ENCODE results near the gene KCNC3. TPM values are rescaled to one million over a fixed set of nuclear protein-coding genes. Genes with fewer than 3 reads are reported as not detected.

Gene KCNC3
- total RNA-seq, 2 experiments from 2014 or later = 9.1 to 9.7 TPM

- H3K4me3 Mint-ChIP-seq = no peak overlapping the region
- H3K27me3 Mint-ChIP-seq = peaks cover 32% of the 10 kb centered on the region
- H3K36me3 Mint-ChIP-seq (ENCODE audit: low read depth) = peaks cover 5% of the 10 kb centered on the region
- H3K4me1 Mint-ChIP-seq = peaks cover 16% of the 10 kb centered on the region
- DNase-seq (no peak), ATAC-seq (no peak)
- ChIA-PET POLR2A (no interaction called here), CTCF (interaction anchor here (0.9 kb wide), 1 partner anchor 11 kb away, joined by 3 read pairs; the partner anchor contains the start of gene KCNC3)
- H3K9me3 Mint-ChIP-seq (ENCODE audit: low read depth) = no peaks in the 10 kb centered on the region
- no peak overlapping the region for H3K27ac Mint-ChIP-seq
- intact Hi-C loops (cut with DNase I, micrococcal nuclease) = no loop called here
Measured at GRCh38 chr19:50318438-50318837, 10.7 kb downstream of the KCNC3 start.

- no peak for ATAC-seq
- H3K9me3 Mint-ChIP-seq (ENCODE audit: low read depth) = no peaks in the 10 kb centered on the region
- peaks cover 41% of the 10 kb centered on the region for H3K27me3 Mint-ChIP-seq
- H3K4me1 Mint-ChIP-seq = peaks cover 16% of the 10 kb centered on the region
- H3K4me3 Mint-ChIP-seq = no peak overlapping the region
- intact Hi-C loops (cut with DNase I, micrococcal nuclease) = no loop called here
- H3K36me3 Mint-ChIP-seq (ENCODE audit: low read depth) = no peaks in the 10 kb centered on the region
- ChIA-PET CTCF (interaction anchor here (0.6 kb wide), 1 partner anchor 481 kb away, joined by 3 read pairs; no protein-coding TSS in a partner anchor), POLR2A (interaction anchor here (0.6 kb wide), 1 partner anchor 110 kb away, joined by 3 read pairs; no protein-coding TSS in a partner anchor)
- no peak for DNase-seq
- no peak overlapping the region for H3K27ac Mint-ChIP-seq
Measured at GRCh38 chr19:50317115-50317514, 12.1 kb downstream of the KCNC3 start.

- Mint-ChIP-seq H3K9me3 (ENCODE audit: low read depth) (no peaks in the 10 kb centered on the region), H3K27me3 (peaks cover 43% of the 10 kb centered on the region), H3K4me3 (peak overlapping the region; percentile 19), H3K4me1 (peaks cover 16% of the 10 kb centered on the region), H3K36me3 (ENCODE audit: low read depth) (no peaks in the 10 kb centered on the region), H3K27ac (no peak overlapping the region)
- ChIA-PET POLR2A (interaction anchor here (1.1 kb wide), 1 partner anchor 13 kb away, joined by 3 read pairs; the partner anchor contains the start of gene KCNC3), CTCF (interaction anchor here (0.6 kb wide), 1 partner anchor 145 kb away, joined by 3 read pairs; no protein-coding TSS in a partner anchor)
- ATAC-seq (peak; percentile 80), DNase-seq (peak; percentile 69)
- intact Hi-C loops (cut with DNase I, micrococcal nuclease) = no loop called here
Measured at GRCh38 chr19:50315773-50316448, 13.3 kb downstream of the KCNC3 start.

- CTCF ChIA-PET = no interaction called here
- no peak for ATAC-seq
- Mint-ChIP-seq H3K27me3 (peaks cover 51% of the 10 kb centered on the region), H3K27ac (no peak overlapping the region), H3K9me3 (ENCODE audit: low read depth) (no peaks in the 10 kb centered on the region), H3K4me3 (no peak overlapping the region), H3K4me1 (peaks cover 16% of the 10 kb centered on the region), H3K36me3 (ENCODE audit: low read depth) (no peaks in the 10 kb centered on the region)
- intact Hi-C loops (cut with DNase I, micrococcal nuclease) = no loop called here
- DNase-seq = peak; percentile 8
- POLR2A ChIA-PET = interaction anchor here (1.1 kb wide), 1 partner anchor 14 kb away, joined by 3 read pairs; the partner anchor contains the start of gene KCNC3
Measured at GRCh38 chr19:50314724-50315708, 14.2 kb downstream of the KCNC3 start.

- Mint-ChIP-seq H3K36me3 (ENCODE audit: low read depth) (no peaks in the 10 kb centered on the region), H3K4me1 (peaks cover 16% of the 10 kb centered on the region), H3K27me3 (peaks cover 56% of the 10 kb centered on the region), H3K27ac (no peak overlapping the region), H3K4me3 (no peak overlapping the region), H3K9me3 (ENCODE audit: low read depth) (no peaks in the 10 kb centered on the region)
- no peak for DNase-seq
- ChIA-PET CTCF (no interaction called here), POLR2A (no interaction called here)
- intact Hi-C loops (cut with DNase I, micrococcal nuclease) = no loop called here
- ATAC-seq = no peak
Measured at GRCh38 chr19:50313812-50314536, 15.2 kb downstream of the KCNC3 start.

- POLR2A ChIA-PET = no interaction called here
- CTCF ChIA-PET = no interaction called here
- Mint-ChIP-seq H3K27me3 (peaks cover 62% of the 10 kb centered on the region), H3K4me3 (no peak overlapping the region), H3K4me1 (peaks cover 16% of the 10 kb centered on the region), H3K27ac (no peak overlapping the region), H3K9me3 (ENCODE audit: low read depth) (no peaks in the 10 kb centered on the region), H3K36me3 (ENCODE audit: low read depth) (no peaks in the 10 kb centered on the region)
- ATAC-seq (no peak), DNase-seq (no peak)
- intact Hi-C loops (cut with DNase I, micrococcal nuclease) = no loop called here
Measured at GRCh38 chr19:50312967-50313811, 16.0 kb downstream of the KCNC3 start.

GRCh38 chr19:50311723-50312635, 17.2 kb downstream of the KCNC3 start:
- ChIA-PET CTCF (interaction anchor here (0.6 to 0.8 kb wide), 2 partner anchors 295 to 1357 kb away, joined by 3 to 4 read pairs; partner anchors contain the start of gene BAX), POLR2A (no interaction called here)
- H3K27ac Mint-ChIP-seq = no peak overlapping the region
- peaks cover 63% of the 10 kb centered on the region for H3K27me3 Mint-ChIP-seq
- H3K36me3 Mint-ChIP-seq (ENCODE audit: low read depth) = no peaks in the 10 kb centered on the region
- peak; percentile 36 for DNase-seq
- H3K4me3 Mint-ChIP-seq = no peak overlapping the region
- H3K9me3 Mint-ChIP-seq (ENCODE audit: low read depth) = no peaks in the 10 kb centered on the region
- intact Hi-C loops (cut with DNase I, micrococcal nuclease) = no loop called here
- H3K4me1 Mint-ChIP-seq = peaks cover 16% of the 10 kb centered on the region
- peak; percentile 5 for ATAC-seq

- intact Hi-C loops (cut with DNase I, micrococcal nuclease) = no loop called here
- ChIA-PET POLR2A (interaction anchor here (0.7 kb wide), 1 partner anchor 18 kb away, joined by 3 read pairs; the partner anchor contains the start of gene KCNC3), CTCF (interaction anchor here (0.6 to 0.8 kb wide), 2 partner anchors 296 to 1356 kb away, joined by 3 to 4 read pairs; partner anchors contain the start of gene BAX)
- no peak overlapping the region for H3K4me3 Mint-ChIP-seq
- H3K36me3 Mint-ChIP-seq (ENCODE audit: low read depth) = no peaks in the 10 kb centered on the region
- ATAC-seq (no peak), DNase-seq (peak; percentile 12)
- no peaks in the 10 kb centered on the region for H3K9me3 Mint-ChIP-seq (ENCODE audit: low read depth)
- peaks cover 12% of the 10 kb centered on the region for H3K4me1 Mint-ChIP-seq
- peaks cover 60% of the 10 kb centered on the region for H3K27me3 Mint-ChIP-seq
- H3K27ac Mint-ChIP-seq = no peak overlapping the region
Measured at GRCh38 chr19:50310759-50311465, 18.3 kb downstream of the KCNC3 start.

- POLR2A ChIA-PET = no interaction called here
- Mint-ChIP-seq H3K27me3 (peaks cover 60% of the 10 kb centered on the region), H3K9me3 (ENCODE audit: low read depth) (no peaks in the 10 kb centered on the region), H3K36me3 (ENCODE audit: low read depth) (no peaks in the 10 kb centered on the region), H3K4me3 (no peak overlapping the region), H3K27ac (no peak overlapping the region), H3K4me1 (peaks cover 4% of the 10 kb centered on the region)
- CTCF ChIA-PET = no interaction called here
- no peak for ATAC-seq
- intact Hi-C loops (cut with DNase I, micrococcal nuclease) = no loop called here
- DNase-seq = no peak
Measured at GRCh38 chr19:50309396-50310125, 19.6 kb downstream of the KCNC3 start.

All from activated CD4-positive, alpha-beta T cell treated with anti-CD3 and anti-CD28 coated beads for 36 hours (primary cell).